ENCODE results near the gene ZBTB5.
"Not testable (repeated sequence)": the region's sequence is repeated elsewhere in the genome, so short reads cannot be mapped to it uniquely, and the experiment has no call there.

Gene ZBTB5

DNA sequence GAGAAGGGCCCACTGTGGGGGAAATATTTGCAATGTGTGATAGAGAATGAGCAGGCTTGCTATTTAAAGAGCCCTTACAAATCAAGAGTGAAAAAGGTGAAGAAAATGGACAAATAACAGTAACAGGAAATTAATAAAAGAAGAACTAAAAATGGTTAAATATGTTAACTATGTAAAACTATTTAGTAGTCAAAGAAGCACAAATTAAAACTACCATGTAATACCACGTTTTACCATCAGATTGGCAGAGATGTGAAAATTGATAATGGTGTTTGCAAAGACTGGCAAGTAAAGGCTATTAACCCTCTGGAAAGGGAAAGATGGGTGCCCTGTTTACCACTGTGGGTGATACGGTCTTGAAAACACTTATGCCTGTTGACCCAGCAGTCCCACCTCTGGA lies 65.9 kb downstream of the ZBTB5 start:
- DNase-seq, result no peak

DNA sequence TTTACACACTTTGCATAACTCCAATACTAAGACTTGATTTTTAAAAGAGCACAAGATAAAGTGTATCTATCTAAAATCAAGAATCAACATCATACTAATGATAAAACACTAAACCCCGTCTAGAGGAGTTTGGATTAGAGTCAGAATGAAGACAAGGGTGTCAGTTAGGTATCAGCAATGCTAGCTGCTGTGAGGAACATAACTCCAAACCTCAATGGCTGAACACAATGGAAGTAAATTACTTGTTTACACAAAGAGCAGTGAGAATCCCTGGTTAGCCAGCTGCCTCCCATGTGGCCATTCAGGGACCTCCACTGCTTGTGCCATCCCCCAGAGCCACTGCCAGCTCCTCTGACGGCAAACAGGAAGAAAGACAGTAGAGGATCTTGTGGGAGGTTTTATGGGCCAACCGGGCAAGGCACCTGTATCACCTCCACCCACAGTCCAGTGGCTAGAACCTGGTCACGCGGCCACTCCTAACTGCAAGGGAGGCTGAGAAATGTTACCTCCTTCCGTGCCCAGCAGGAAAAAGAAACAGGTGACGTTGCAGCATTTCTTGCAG lies 66.7 kb downstream of the ZBTB5 start:
- no peak for DNase-seq

DNA sequence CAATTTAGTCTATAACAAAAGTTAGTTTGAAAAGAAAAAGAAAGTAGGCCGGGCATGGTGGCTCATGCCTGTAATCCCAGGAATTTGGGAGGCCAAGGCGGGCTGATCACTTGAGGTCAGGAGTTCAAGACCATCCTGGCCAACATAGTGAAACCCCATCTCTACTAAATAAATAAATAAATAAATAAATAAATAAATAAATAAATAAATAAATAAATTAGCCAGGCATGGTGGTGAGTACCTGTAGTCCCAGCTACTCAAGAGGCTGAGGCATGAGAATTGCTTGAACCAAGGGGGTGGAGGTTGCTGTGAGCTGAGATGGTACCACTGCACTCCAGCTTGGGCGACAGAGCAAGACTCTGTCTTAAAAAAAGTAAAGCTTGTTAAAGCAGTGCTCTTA lies 67.3 kb downstream of the ZBTB5 start:
- not testable (repeated sequence) for DNase-seq

DNA sequence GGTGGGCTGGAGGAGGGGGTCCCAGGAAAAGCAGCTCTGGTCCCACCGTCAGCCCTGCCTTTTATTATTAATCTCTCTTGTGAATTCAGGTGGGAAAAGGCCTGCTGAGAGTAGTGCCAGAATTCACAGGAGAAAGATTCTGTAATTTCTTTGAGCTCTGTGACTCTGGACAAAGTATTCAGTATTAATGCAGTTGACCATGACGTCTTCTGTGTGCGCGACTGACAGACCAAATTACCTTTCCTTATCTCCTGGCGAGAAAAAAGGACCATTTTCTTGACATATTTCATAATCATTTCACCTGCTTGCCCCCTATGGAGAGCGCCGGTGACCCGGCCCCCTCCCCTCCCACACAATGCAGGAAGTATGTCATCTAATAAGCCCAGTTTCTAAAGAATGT lies 69.6 kb downstream of the ZBTB5 start:
- no peak for DNase-seq

DNA sequence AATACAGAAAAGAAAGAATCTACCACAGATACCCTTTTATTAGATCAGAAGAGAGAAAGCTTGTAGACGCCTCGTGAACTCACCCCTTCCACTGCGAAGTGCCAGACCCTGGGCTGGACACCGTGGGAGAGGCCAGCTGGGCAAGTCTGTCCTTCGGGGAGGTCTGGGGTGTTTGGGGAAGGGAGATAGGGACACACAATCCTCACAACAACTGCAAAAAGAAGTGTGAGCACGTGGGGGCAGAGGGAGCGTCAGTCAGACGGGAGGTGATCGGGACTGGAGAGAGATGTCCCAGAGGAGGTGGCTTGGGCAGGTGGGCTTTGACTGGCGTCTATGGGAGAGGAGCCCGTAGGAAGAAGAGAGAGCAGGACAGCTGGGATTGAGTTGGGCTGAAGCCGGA lies 70.0 kb downstream of the ZBTB5 start:
- DNase-seq, result no peak

DNA sequence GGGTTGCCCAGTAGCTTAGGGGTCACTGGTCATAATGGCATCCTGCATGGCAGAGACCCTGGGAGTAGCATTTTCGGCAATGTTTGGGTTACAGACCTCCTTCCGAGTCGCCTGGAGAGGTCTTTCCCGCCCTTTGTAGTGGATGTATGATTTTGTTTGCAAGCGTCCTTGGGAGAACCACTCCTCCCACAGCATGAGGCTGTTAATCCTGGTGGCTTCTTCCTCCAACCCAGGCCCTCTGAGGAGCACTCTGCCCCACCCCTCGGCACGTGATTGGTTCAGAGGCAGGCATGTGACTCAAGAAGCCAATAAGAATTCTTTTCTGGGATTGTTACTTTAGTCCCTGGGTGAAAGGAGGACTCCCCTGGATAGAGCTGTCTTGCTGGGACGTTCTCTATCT lies 73.0 kb downstream of the ZBTB5 start:
- no peak for DNase-seq

DNA sequence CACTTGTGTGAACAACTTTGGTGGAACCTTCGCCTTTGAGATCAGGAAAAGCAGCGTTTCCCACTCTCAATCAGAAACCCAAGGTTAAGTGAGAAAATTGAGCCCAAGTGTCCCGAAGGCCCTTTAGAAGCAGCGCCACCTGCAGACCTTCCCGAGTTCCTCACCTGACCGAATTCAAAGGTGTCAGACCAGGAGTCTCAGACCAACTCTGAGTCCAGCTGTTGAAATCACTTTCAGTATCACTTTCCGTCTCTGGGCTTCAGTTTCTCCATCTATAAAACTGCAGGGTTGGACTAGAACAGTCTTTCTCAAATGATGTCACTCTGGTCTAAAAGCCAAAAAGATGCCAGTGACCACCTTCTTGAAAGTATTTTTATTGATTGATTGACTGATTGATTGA lies 74.5 kb downstream of the ZBTB5 start:
- DNase-seq, result no peak
